Chondrocyte (in vitro differentiated cells): ENCODE data around the gene SCMH1. TPM values are rescaled to one million over a fixed set of nuclear protein-coding genes. Genes with fewer than 3 reads are reported as not detected.

Source experiments
- DNase-seq: peaks from one replicate; pipeline ENCODE4 v3.0.0; 2021; ENCODE audit warnings: mixed read lengths, low spot score
- H3K27ac Mint-ChIP-seq: one replicate; pipeline ENCODE4 v1.8.0; 2021; ENCODE audit warnings: mild to moderate bottlenecking, moderate library complexity, mixed read lengths; ENCODE audit not compliant: unreplicated experiment
- H3K27me3 Mint-ChIP-seq: 2 replicates; pipeline ENCODE4 v1.8.0; 2021; ENCODE audit warnings: low read depth, mixed read lengths
- H3K36me3 Mint-ChIP-seq: 2 replicates; pipeline ENCODE4 v1.8.0; 2021; ENCODE audit warnings: low read depth, mixed read lengths
- H3K4me1 Mint-ChIP-seq: 2 replicates; pipeline ENCODE4 v1.8.0; 2021; ENCODE audit warnings: low read depth, mild to moderate bottlenecking, mixed read lengths
- H3K4me3 Mint-ChIP-seq: one replicate; pipeline ENCODE4 v1.8.0; 2021; ENCODE audit warnings: mild to moderate bottlenecking, moderate library complexity, mixed read lengths; ENCODE audit not compliant: unreplicated experiment
- H3K9me3 Mint-ChIP-seq: 2 replicates; pipeline ENCODE4 v1.8.0; 2021; ENCODE audit warnings: low read depth, mixed read lengths
- total RNA-seq: library from RNA; stranded (reverse); gene quantifications from 3 replicates; pipeline ENCODE4 v1.2.1, GENCODE V29; 2021
- TF ChIP-seq, protein P1 (sequence below): fragments of 200-600 bp; sonication (generic); IDR thresholded peaks from 2 replicates; pipeline ENCODE4 v1.5.0; 2021; ENCODE audit warnings: antibody characterized with exemption, mild to moderate bottlenecking, moderate library complexity

Gene SCMH1
- total RNA-seq, 1 donor from 2014 or later = 29.5 TPM

DNA sequence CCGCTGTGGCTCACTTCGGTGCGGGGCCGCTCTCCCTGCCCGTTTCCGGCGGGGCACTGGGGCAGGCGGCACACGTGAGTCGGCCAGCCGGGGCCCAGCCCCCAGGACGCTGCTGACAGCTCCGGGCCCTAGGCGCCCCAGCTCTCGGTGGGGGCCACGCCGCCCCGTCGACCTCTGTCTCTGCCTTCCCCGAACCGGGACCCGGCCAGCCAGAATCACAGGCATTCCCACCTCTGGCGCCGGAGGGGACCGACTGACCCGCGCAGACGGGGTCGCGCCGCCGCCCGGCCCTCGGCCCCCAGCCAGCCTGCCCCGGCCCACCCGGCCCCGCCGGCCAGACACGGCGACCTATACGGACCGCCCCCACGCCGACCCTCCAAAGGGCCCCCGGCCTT, 755 bp downstream of the SCMH1 start:
- peak; percentile 83 for DNase-seq
- peak overlapping the region; percentile 74 for H3K4me3 Mint-ChIP-seq
- H3K27me3 Mint-ChIP-seq = no peaks in the 10 kb centered on the region
- TF ChIP-seq, protein P1, sequence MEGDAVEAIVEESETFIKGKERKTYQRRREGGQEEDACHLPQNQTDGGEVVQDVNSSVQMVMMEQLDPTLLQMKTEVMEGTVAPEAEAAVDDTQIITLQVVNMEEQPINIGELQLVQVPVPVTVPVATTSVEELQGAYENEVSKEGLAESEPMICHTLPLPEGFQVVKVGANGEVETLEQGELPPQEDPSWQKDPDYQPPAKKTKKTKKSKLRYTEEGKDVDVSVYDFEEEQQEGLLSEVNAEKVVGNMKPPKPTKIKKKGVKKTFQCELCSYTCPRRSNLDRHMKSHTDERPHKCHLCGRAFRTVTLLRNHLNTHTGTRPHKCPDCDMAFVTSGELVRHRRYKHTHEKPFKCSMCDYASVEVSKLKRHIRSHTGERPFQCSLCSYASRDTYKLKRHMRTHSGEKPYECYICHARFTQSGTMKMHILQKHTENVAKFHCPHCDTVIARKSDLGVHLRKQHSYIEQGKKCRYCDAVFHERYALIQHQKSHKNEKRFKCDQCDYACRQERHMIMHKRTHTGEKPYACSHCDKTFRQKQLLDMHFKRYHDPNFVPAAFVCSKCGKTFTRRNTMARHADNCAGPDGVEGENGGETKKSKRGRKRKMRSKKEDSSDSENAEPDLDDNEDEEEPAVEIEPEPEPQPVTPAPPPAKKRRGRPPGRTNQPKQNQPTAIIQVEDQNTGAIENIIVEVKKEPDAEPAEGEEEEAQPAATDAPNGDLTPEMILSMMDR = no peak
- no peaks in the 10 kb centered on the region for H3K9me3 Mint-ChIP-seq
- H3K4me1 Mint-ChIP-seq = peaks cover 37% of the 10 kb centered on the region
- H3K27ac Mint-ChIP-seq = peak overlapping the region; percentile 90
- H3K36me3 Mint-ChIP-seq = no peaks in the 10 kb centered on the region

DNA sequence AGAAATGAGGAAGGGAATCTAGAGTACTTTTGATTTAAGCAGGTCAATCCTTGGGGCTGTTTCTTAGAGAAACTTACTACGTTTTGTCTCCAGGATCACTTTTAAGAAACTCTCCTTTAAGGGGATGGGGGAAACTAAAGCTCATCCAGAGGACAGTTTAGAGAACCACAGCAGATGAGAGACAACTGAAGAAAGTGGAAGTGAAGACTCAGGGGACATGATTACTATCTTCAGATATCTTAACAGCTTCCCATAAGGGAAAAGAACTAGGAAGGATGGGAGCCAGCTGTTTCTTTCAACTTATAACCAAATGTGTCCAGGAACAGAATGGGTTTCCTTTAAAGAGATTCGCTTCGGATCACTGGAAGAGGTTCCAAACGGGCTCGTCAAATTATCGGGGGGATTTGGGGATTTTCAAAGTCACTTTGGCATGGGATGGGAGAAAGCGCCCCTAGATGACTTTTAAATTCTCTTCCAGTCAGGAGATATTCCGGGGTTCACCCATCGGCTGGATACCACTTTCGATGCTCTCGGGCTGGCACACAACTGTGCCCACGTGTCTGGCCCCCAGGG, 1.2 kb downstream of the SCMH1 start:
- Mint-ChIP-seq H3K27ac (peak overlapping the region; percentile 90), H3K4me1 (peaks cover 36% of the 10 kb centered on the region), H3K9me3 (no peaks in the 10 kb centered on the region), H3K36me3 (no peaks in the 10 kb centered on the region), H3K4me3 (peak overlapping the region; percentile 74), H3K27me3 (no peaks in the 10 kb centered on the region)
- DNase-seq = no peak
- TF ChIP-seq, protein P1 = no peak

DNA sequence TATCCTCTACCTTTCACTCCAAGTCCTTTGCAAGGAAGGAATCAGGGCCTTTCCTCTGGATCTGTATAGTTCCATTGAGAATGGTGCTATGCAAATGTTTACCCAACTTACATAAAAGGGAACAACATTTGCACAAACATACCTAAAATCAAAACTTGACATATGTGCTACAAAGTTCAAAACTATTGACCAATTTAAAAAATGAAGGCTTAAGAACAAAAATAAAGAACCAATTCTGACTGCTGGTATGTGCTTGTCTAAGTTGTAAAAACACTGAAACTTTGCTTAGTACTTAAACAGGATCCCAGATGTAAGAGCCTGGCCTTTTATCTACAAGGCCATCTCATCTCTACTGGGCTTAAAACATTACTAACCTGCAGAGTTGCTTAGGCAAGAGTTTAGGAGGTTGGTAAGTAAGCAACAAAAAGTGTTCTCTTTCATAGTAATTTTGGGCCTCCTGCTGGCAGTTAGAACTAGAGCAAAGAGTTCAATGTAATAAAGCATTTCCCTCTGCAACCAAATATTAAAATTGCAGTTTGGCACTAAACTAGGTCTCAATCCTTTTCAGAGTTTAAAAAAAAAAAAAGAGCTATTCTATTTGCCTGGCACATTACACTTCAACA, 2.0 kb downstream of the SCMH1 start:
- TF ChIP-seq, protein P1 = peak; percentile 74
- no peak for DNase-seq

DNA sequence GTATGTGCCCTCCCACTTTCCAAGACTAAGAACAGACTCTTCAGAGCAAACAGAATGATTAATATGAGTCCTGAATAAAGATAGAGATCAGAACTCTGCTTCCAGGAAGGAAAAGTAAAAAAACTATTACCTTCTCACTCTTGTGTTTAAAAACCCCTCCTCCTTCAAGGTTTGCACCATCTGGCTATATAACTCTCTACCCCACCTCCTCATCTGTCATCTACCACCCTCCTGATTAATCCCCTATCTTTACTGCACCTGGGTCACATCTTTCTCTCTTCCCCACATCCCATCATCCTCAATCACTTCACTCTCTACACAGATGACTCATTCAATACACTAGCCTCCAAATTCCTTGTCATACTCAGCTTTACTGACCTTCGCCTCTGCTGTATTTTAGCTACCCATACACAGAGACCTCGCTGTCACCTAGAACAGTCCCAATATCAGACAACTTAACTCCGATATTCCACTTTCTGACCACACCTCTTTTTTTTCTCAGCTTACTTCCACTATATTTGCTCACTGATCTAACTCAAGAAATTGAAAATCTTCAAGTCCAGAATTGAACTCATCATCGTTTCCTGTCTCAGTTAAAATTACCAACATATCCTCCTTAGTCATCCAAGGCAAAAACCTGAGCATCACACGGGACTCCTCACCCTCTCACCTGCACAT, 3.7 kb downstream of the SCMH1 start:
- no peaks in the 10 kb centered on the region for H3K9me3 Mint-ChIP-seq
- no peak overlapping the region for H3K27ac Mint-ChIP-seq
- no peak for DNase-seq
- H3K4me1 Mint-ChIP-seq = peaks cover 28% of the 10 kb centered on the region
- H3K36me3 Mint-ChIP-seq = no peaks in the 10 kb centered on the region
- no peaks in the 10 kb centered on the region for H3K27me3 Mint-ChIP-seq
- H3K4me3 Mint-ChIP-seq = no peak overlapping the region
- TF ChIP-seq, protein P1 = no peak

More for the DNA sequence above, 2.0 kb downstream of the SCMH1 start:
- Mint-ChIP-seq H3K4me3 (peak overlapping the region; percentile 74), H3K36me3 (no peaks in the 10 kb centered on the region), H3K9me3 (no peaks in the 10 kb centered on the region), H3K27me3 (no peaks in the 10 kb centered on the region), H3K27ac (peak overlapping the region; percentile 90), H3K4me1 (peaks cover 28% of the 10 kb centered on the region)

DNA sequence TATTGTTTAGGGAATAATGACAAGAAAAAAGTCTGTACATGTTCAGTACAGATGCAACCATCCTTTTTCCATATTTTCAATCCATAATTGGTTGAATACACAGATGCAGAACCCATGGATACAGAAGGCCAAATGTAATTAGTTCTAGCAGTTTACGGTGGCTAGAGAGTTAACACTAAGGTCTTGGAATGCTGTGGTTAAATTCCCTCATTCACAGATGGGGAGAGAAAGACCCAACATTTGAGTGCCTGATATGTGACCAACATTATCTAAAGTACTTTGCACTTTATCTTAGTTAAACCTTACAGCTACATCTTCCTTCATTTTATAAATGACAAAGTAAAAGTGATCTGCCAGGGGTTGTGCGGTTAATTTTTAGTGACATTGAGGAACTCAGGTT, 5.3 kb downstream of the SCMH1 start:
- no peaks in the 10 kb centered on the region for H3K36me3 Mint-ChIP-seq
- H3K9me3 Mint-ChIP-seq = no peaks in the 10 kb centered on the region
- TF ChIP-seq, protein P1 = no peak
- H3K4me1 Mint-ChIP-seq = peaks cover 22% of the 10 kb centered on the region
- no peak for DNase-seq
- H3K27me3 Mint-ChIP-seq = no peaks in the 10 kb centered on the region
- H3K27ac Mint-ChIP-seq = no peak overlapping the region
- no peak overlapping the region for H3K4me3 Mint-ChIP-seq
